HG02973 (cell line): ENCODE results near the gene GNS.

Experiments used
- ATAC-seq: cut with Tn5 transposase; IDR thresholded peaks from one replicate; pipeline ENCODE4 v1.9.1; 2021; ENCODE audit warnings: moderate library complexity; ENCODE audit not compliant: unreplicated experiment

GNS gene

DNA sequence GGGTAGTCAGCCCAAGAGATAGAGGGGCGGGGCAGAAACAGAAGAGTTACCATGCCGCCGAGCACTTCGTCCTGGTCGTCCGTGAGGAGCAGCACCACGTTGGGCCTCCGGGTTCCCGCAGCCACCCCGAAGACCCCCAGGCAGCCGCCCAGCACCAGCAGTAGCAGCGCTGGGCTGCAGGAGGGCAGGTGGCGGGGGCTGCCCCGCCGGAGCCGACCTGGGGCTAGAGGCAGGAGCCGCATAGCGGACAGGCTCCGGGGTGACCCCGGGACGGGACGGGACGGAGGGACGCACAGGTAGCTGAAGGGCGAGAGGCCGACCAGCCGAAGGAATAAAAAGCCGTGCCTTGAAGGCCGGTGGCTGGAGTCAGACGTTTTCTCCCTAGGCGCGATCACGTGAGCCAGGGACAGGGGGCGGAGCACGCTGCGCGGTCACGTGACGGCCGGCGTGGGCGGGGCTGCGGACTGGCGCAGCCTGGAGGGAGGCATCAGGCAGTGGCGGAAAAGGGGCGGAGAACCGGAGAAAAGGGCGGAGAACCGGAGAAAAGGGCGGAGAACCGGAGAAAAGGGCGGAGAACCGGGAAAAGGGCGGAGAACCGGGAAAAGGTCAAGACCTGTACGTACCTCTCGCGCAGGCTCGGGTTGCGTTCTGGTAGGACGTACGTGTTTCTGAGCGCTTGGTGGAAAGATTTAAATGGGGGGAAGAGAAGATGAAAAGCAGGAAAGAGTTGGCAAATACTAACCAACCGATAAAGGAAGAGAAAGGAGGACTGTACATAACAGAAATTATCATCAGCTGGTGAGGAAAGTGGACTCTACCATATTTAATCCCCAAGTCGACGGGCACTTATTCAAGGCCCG is at the start of gene GNS:
Gene GNS (minus strand): TSS at position 372 of the 860 bp plus-strand sequence. CDS start 130 bp downstream, at position 242.
- peak; percentile 65 for ATAC-seq

DNA sequence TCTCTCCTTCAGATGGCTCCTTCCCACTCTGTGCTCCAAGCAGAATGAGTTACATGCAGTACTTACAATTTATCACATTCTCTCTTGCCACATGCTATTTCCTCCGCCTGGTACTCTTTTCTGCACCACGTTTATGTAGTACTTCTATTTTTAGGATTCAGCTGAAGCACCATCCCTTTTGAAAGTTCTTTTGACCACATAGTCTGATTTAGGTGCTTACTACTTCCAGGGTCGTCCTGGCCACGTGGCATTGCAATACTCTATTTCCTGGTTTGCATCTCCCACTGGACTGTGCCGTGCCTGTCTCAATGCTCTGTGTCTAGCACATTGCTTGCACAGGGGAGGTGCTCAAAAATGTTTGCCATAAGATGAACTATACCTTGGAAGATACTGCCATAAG is 48.9 kb upstream of the GNS start:
- ATAC-seq = no peak

DNA sequence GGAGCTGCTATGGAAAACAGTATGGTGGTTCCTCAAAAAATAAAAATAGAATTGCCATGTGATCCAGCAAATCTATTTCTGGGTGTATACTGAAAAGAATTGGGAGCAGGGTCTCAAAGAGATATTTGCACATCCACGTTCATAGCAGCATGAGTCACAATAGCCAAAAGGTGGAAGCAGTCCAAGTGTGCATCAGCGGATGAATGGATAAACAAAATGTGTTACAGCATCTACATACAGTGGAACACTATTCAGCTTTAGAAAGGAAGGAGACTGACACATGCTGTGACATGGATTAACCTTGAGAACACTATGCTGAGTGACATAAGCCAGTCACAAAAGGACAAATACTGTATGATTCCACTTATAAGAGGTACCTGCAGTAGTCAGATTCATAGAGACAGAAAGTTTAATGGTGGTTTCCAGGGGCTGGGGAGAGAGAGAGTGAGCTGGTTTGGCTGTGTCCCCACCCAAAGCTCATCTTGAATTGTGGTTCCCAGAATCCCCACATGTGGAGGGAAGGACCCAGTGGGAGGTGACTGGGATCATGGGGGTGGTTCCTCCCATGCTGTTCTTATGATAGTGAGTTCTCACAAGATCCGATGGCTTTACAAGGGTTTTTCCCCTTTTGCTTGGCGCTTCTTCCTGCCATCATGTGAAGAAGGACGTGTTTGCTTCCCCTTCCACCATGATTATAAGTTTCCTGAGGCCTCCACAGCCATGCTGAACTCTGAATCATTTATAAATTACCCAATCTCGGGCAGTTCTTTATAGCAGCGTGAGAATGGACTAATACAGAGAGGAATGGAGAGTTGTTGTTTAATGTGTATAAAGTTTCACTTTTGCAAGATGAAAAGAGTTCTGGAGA is 47.6 kb upstream of the GNS start:
- no peak for ATAC-seq

DNA sequence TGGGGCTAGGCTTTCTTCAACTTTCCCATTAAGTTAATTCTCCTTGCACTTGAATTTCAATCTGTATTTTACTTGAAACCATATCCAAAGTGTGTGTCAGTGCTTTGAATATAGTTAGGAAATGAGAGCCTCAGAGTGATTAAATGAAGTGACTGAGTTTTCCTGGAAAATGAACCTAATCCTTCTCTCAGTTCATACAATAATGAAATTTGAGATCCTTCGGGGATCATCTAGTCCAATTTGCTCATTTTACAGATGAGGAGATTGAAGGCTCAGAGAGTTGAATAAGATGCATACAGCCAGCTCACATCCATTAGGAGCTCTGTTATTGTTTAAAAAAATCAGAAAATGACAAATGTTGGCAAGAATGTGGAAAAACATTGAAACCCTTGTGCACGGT is 47.0 kb upstream of the GNS start:
- ATAC-seq = no peak

DNA sequence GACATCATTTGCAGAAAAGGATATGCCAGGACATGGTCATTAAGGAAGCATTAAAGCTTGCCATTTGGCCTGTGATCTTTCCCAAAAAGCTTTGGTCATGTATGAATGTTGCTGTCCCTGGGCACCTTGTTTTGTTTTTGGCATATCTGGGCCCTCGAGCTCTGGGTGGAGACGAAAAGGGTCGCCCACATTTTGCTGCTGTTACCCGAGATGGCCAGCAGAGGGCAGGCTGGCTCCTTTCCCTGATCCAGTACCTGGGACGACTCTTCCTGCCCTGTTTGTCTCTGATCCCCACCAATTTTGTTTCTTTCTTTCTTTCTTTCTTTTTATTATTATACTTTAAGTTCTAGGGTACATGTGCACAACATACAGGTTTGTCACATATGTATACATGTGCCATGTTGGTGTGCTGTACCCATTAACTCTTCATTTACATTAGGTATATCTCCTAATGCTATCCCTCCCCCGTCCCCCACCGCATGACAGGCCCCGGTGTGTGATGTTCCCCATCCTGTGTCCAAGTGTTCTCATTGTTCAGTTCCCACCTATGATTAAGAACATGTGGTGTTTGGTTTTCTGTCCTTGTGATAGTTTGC is 43.1 kb upstream of the GNS start:
- ATAC-seq = peak; percentile 60

DNA sequence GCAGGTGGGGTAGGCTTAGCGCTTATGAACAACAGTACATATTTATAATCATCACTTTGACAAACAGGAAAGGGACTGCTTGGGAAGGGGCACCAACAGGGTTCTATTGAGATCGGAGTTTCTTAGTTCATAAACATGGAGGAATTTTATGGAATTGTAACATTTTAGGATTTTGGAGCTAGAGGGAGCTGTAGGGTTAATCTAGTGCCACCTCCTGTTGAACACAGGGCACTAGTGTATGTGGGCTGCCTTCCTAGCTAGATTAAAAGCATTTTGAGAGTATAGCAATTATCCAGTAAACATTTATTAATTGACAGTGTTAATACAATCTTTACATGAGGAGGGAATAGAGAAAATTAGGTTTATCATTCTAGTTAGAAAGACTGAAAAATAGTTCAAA is 42.2 kb upstream of the GNS start:
- ATAC-seq = no peak

DNA sequence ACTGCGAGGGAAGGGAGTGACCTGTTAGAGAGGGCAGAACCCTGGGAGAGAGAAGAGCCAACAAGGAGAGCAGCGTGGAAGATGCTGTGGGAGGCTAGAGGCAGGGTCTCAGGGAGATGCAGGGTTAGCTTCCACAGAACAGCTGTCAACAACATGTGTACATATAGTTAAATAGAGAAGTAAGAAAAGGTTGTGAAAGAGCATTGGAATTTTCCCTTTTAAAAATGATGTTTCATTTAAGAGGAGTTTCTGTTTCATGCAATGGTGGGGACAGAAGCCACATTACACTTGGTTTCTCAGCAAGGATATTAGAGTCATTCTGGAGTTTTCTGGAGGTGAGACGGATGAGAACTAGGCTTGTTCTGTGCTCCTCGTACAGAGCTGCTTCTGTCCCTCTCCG is 41.4 kb upstream of the GNS start:
- peak; percentile 66 for ATAC-seq

DNA sequence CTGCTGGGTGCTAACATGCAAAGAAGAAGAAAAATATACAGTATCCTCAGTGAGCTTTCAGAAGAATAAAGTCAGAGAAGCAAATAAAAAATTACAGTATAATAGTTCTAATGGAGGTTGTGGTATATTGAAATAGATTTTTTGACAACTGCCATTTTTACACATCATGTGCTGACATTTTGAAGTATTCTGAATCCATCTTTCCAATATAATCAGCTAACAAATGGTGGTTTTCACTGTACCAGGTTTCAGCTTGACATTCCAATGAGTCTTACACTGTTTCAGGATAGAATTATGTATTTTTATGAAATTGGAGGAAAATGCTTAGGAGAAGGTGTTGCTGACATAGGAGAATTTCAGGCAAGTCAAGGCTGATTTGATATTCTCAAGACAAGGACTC is 39.0 kb upstream of the GNS start:
- ATAC-seq = no peak

DNA sequence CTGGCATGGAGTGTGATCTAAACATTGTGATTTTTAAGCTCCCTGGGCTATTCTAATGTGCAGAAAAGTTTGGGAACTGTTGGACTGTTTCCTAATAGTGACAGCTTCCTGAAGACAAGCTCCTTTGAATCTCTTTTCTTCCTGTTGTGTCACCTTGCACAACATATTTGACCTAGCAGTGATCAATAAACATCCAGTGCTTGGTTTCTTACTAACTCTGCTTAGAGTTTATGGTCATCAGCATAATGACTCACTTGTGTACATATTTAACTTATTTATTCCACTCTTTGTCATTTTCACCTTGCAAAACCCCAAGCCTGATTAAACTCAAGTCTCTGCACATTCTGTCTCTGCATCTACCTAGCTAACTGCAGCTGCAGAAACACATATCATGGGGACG is 38.0 kb upstream of the GNS start:
- no peak for ATAC-seq

DNA sequence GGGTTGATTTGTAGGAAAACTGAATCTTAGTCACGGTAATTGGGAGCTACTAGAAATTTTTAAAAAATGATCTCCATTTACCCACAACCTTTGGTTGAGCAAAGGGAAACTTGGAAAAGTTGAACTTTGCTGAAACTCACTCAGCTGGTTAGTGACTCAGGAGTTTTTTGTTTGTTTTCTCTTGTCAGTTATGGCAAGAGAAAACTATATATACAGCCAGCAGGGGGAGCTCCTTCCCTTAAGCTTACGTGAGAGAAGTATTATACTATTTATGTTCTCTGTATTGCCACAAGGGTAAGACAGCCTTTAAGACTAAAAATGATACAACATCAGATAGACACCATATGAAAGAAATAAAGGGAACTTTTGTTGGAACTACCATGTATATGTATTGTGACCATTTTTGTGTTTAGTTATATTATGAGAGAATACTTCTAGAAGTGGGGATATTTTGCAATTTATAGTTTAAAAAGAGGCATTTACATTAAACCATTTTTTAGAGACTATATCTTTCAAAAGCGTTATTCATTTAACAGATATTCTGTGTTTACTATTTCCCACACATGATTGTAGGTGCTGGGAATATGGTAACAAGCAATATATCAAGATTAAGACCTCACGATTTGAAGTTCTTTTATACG is 37.1 kb upstream of the GNS start:
- peak; percentile 79 for ATAC-seq

DNA sequence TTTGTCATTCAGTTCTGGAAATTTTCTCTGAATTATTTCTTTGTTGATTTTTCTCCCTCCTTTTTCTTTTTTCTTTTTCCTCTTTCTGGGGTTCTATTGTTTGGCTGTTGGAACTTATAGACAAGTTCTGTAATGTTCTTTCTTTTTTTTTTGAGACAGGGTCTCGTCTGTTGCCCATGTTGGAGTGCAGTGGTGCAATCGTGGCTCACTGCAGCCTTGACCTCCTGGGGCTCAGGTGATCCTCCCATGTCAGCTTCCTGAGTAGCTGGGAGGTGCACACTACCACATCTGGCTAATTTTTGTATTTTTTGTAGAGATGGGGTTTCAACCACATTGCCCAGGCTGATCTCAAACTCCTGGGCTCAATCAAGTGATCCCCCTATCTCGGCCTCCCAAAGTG is 35.1 kb upstream of the GNS start:
- ATAC-seq = no peak

DNA sequence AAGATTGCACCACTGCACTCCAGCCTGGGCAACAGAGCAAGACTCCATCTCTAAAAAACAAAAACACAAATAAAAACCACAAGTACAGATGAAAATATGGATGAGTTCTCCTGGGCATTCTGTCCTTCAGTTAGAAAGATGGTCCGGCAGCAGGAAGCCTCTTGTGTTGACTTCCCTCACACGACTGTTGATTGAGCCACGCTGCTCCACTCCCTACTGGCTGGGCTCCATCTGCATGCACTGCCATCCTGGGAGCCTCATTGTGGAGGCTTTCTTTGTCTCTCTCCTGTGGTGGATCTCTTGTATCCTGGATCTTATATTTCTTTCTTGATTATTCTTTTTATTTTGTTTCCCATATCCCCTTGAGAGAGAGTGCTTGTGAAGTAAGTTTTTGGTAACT is 34.4 kb upstream of the GNS start:
- ATAC-seq = no peak

DNA sequence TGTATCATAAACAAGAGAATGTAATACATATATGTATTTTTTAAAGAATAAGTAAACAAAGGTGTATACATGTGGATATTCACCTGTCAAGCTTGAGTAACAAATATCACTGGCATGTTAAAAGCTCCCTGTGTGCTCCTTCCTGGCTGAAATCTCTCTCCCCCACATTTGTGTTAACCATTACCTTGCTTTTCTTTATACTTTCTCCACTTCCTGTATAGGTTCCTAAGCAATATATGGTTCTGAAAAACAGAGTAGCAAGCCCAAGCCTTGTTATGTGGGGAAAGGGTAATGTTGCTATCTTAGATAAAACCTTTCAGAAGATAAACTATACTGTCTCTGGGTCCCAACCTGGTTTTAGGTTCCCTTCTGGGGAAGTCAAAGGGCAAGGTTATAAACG is 32.9 kb upstream of the GNS start:
- ATAC-seq = no peak

DNA sequence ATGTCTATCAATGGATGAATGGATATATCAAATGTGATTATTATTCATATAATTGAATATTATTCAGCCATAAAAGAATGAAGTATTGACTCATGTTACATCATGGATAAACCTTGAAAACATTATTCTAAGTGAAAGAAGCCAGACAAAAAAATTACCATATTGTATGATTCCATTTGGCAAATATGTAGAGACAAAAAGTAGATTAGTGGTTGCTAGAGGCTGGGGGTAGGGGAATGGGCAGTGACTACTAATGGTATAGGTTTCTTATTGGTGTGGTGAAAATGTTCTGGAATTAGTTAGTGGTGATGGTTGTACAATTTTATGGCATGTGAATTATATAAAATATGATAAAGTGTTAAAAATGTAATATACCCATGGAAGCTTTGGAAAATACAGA is 31.8 kb upstream of the GNS start:
- no peak for ATAC-seq

DNA sequence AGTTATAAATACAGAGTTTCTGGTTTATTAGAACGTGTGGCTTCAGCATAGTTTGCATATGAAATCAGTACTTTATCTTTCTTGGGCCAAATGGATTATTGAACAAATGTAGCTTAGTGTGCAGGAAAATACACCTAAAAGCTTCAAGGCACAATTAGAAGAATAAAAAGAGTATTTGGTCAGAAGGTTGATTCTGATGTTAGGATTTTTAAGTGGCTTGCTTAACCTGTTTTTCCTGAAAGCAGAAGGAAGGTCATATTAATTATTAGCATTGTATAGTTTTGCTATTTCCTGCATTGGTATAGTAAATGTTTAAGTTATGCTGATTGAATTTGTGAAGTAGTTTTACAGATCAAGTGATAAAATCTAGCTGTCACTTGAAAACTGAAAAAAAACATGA is 31.0 kb upstream of the GNS start:
- no peak for ATAC-seq

DNA sequence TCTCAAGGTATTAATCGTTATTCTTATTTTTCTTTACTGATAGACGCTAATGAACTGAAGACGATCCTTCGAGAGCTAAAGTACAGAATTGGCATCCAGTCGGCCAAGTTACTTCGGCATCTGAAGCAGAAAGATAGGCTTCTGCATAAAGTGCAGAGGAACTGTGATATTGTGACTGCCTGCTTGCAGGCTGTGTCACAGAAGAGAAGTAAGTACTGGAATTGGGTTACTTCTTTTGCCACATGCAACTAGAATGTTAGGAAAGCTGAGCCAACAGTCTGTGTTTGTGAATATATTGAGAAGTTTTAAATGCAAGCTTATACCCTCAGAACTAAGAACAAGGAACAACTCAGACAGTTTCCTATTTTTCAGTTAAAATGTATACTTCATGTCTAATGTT is 26.6 kb upstream of the GNS start:
- ATAC-seq = no peak

DNA sequence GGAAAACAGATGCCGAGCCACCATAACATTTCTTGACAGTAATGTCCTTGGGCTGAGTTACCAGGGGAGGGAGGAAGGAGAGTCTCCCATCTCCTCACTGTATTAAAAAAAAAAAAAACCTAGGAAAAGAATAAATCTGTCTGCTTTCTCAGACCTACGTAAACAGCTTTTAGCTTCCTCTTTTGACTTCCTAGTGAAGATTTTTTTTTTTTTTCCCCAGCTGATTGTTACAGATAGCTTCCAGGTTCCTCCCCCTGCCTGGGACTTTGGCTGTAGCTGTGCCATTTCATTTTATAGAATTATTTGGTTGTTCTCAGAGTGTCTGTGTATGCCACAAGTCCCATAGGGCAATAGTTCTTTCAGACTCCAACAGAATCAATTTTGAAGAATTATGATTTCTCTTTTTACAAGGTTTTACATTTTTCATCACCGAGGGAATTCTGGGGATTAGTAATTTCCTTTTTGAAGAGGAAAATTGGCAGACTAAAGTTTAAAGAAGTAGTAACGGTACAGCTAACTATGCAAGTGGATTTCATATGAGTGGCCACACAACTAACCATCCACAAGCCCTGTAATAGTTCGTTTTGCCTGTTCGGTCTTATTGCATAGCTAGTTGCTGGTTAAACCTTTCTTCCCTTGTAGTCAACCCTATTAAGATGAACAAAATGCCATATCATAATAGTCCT is 23.1 kb upstream of the GNS start:
- ATAC-seq = no peak

DNA sequence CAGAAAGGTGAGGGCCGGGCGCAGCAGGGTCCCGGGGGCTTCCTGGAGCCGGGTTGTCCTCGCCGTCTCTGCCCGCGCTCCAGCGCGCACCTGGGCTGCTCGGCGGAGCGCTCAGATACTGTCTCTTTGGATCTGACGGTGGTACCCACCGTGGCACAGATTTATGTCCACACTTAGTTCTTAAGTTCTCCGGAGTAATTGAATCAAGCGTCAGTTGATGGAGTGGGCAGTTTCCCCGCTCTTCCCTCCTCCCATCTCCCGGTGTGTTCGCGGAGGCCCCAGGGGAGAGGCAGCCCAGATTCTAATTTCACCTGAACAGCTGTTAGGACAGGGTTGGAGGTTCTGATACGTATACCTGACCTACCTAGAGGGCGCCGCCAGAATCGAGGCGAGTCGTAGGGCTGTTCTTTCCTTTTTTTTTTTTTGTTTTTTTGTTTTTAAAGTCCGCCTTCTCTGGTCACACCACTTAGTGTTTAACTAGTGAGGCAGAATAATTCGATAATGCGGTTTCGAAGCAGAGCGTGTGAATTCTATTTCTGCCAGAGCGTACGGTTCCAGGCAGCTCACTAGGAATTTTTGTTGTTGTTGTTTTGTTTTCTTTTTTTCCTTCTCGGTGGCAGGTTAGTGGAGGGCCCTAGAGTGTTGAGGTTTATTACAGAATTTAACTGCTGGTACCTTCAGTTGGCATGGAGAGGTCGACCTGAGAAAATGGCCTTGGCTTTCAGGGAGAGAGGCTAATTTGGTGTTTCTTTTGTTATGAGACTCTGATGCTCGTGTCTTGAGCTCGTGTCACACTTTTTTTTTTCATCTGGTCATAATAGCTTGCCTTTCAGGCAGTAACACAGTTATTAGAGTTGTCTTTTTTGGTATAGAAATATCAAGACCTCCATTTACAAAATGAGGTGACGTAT is 22.3 kb upstream of the GNS start:
- no peak for ATAC-seq

DNA sequence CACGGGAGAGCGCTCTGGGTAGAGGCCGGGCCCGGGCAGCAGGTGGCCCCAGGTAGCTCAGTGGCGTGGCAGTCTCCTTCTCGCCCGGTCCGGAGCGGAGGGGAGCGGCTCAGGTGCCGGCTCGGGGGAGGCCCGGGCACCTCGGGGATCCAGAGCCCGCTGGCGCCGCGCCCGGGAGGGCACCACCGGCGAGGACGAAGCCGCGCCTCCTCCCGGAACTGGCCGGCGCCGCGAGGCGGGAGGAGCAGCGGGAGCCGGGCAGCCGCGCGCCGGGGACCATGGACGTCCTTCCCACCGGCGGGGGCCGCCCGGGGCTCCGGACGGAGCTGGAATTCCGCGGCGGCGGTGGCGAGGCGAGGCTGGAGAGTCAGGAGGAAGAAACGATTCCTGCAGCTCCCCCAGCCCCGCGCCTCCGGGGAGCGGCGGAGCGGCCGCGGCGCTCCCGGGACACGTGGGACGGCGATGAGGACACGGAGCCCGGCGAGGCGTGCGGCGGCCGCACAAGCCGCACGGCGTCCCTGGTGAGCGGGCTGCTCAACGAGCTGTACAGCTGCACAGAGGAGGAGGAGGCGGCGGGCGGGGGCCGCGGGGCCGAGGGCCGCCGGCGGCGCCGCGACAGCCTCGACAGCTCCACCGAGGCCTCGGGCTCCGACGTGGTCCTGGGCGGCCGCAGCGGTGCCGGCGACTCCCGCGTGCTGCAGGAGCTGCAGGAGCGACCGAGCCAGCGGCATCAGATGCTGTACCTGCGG is 21.5 kb upstream of the GNS start:
- ATAC-seq = no peak
